Measurements from ENCODE around the gene ENTPD2. TPM values are rescaled to one million over a fixed set of nuclear protein-coding genes. Genes with fewer than 3 reads are reported as not detected.

The ENTPD2 gene
- total RNA-seq, 2 donors from 2014 or later = 25.0 to 26.3 TPM

Other genes with a start within 250 kb of the ENTPD2 start
- 100 to 1,000 TPM; 120 to 132 TPM for gene RABL6, start 246.1 kb downstream of the ENTPD2 start, total RNA-seq
- gene AJM1, start 211.6 kb downstream of the ENTPD2 start, total RNA-seq = 10 to 100 TPM; 10.4 to 11.1 TPM
- 100 to 1,000 TPM; 109 to 154 TPM for gene PHPT1, start 204.7 kb downstream of the ENTPD2 start, total RNA-seq
- gene MAMDC4, start 201.7 kb downstream of the ENTPD2 start, total RNA-seq = 10 to 100 TPM; 19.1 to 20.1 TPM
- 100 to 1,000 TPM; 434 to 466 TPM for gene EDF1, start 187.8 kb downstream of the ENTPD2 start, total RNA-seq
- 10 to 100 TPM; 23.7 to 25.3 TPM for gene TRAF2, start 167.5 kb downstream of the ENTPD2 start, total RNA-seq
- 100 to 1,000 TPM; 167 to 195 TPM for gene FBXW5, start 109.3 kb downstream of the ENTPD2 start, total RNA-seq
- 1 to 10 TPM; 3.9 to 8.3 TPM for gene C8G, start 108.8 kb downstream of the ENTPD2 start, total RNA-seq
- 10 to 100 TPM in 1 of 2 donors, 1 to 10 TPM in 1; 8.5 to 10.2 TPM for gene LCN12, start 101.8 kb downstream of the ENTPD2 start, total RNA-seq
- 10 to 100 TPM in 1 of 2 donors, 1 to 10 TPM in 1; 8.7 to 36.9 TPM for gene PTGDS, start 76.6 kb downstream of the ENTPD2 start, total RNA-seq
- gene LCNL1, start 71.1 kb downstream of the ENTPD2 start, total RNA-seq = under 1 TPM in 1 of 2 donors, not detected in 1; 0.06 TPM
- gene PAXX, start 61.6 kb downstream of the ENTPD2 start, total RNA-seq = 10 to 100 TPM; 33.3 to 41.2 TPM
- gene CLIC3, start 57.5 kb downstream of the ENTPD2 start, total RNA-seq = 1 to 10 TPM; 3.2 to 3.8 TPM
- gene ABCA2, start 25.8 kb downstream of the ENTPD2 start, total RNA-seq = 10 to 100 TPM; 55.5 to 56.0 TPM
- not detected for gene FUT7, start 22.0 kb downstream of the ENTPD2 start, total RNA-seq
- 100 to 1,000 TPM; 170 to 204 TPM for gene NPDC1, start 7.9 kb downstream of the ENTPD2 start, total RNA-seq
- gene SAPCD2, start 16.5 kb upstream of the ENTPD2 start, total RNA-seq = 10 to 100 TPM; 10.3 to 16.8 TPM
- 10 to 100 TPM; 13.0 to 18.2 TPM for gene UAP1L1, start 23.5 kb upstream of the ENTPD2 start, total RNA-seq
- 10 to 100 TPM; 50.0 to 53.5 TPM for gene MAN1B1, start 32.9 kb upstream of the ENTPD2 start, total RNA-seq
- gene DPP7, start 60.7 kb upstream of the ENTPD2 start, total RNA-seq = 10 to 100 TPM; 53.1 to 66.0 TPM
- gene GRIN1, start 85.1 kb upstream of the ENTPD2 start, total RNA-seq = under 1 TPM; 0.46 to 0.47 TPM
- gene LRRC26, start 116.0 kb upstream of the ENTPD2 start, total RNA-seq = 10 to 100 TPM; 70.0 to 95.7 TPM
- under 1 TPM; 0.67 to 0.70 TPM for gene TMEM210, start 118.0 kb upstream of the ENTPD2 start, total RNA-seq
- gene ANAPC2, start 134.5 kb upstream of the ENTPD2 start, total RNA-seq = 10 to 100 TPM; 50.6 to 64.1 TPM
- gene SSNA1, start 134.6 kb upstream of the ENTPD2 start, total RNA-seq = 10 to 100 TPM; 56.7 to 68.8 TPM
- gene TPRN, start 146.7 kb upstream of the ENTPD2 start, total RNA-seq = 100 to 1,000 TPM; 134 to 154 TPM
- gene TMEM203, start 151.6 kb upstream of the ENTPD2 start, total RNA-seq = 10 to 100 TPM; 36.2 to 40.0 TPM
- 10 to 100 TPM; 12.1 to 18.8 TPM for gene NDOR1, start 151.6 kb upstream of the ENTPD2 start, total RNA-seq
- 1 to 10 TPM; 5.1 to 9.7 TPM for gene RNF208, start 168.2 kb upstream of the ENTPD2 start, total RNA-seq
- gene CYSRT1, start 171.1 kb upstream of the ENTPD2 start, total RNA-seq = under 1 TPM; 0.43 to 0.47 TPM
- gene RNF224, start 173.4 kb upstream of the ENTPD2 start, total RNA-seq = not detected
- not detected for gene SLC34A3, start 176.8 kb upstream of the ENTPD2 start, total RNA-seq
- 100 to 1,000 TPM; 353 to 486 TPM for gene TUBB4B, start 187.2 kb upstream of the ENTPD2 start, total RNA-seq
- gene STPG3, start 197.2 kb upstream of the ENTPD2 start, total RNA-seq = not detected
- gene NELFB, start 201.3 kb upstream of the ENTPD2 start, total RNA-seq = 10 to 100 TPM; 61.6 to 70.3 TPM
- gene TOR4A, start 223.7 kb upstream of the ENTPD2 start, total RNA-seq = 10 to 100 TPM; 59.3 to 60.8 TPM
- 100 to 1,000 TPM; 163 to 181 TPM for gene NRARP, start 248.2 kb upstream of the ENTPD2 start, total RNA-seq

Data from left colon (tissue), 2 donors.